CD4-positive, alpha-beta T cell (primary cell): ENCODE data around the gene OR2Z1. TPM values are rescaled to one million over a fixed set of nuclear protein-coding genes. Genes with fewer than 3 reads are reported as not detected.
"Not testable (repeated sequence)": the region's sequence is repeated elsewhere in the genome, so short reads cannot be mapped to it uniquely, and the experiment has no call there.

Experiments
- ATAC-seq: fragments of 200-7000 bp; cut with Tn5 transposase; one replicate; pipeline ENCODE4 v1.10.0; 2022; ENCODE audit warnings: mild to moderate bottlenecking; ENCODE audit not compliant: poor library complexity
- CTCF ChIA-PET: fragments of 350-600 bp; sonication (Branson Sonifier 250); formaldehyde crosslinking; loops from one replicate; lab custom pipeline; 2021; ENCODE audit warnings: antibody characterized with exemption, inconsistent platforms; lab: Charles Lee
- POLR2A ChIA-PET: fragments of 350-600 bp; sonication (Branson Sonifier 250); formaldehyde crosslinking; loops from one replicate; lab custom pipeline; 2021; ENCODE audit warnings: antibody characterized with exemption, inconsistent platforms; lab: Charles Lee
- DNase-seq, 14 experiments: peaks; one replicate each; pipeline ENCODE4 v3.0.0-alpha.2; 2013 to 2020; ENCODE audit warnings: mixed read lengths in 2 of 14
- H3K27ac ChIP-seq, 2 donors: one replicate each; pipeline versions ENCODE4 v1.5.1 to v1.7.0; 2013; ENCODE audit warnings: low read length in 2 of 2, low read depth in 1 of 2, mild to moderate bottlenecking in 1 of 2
- H3K27me3 ChIP-seq, 2 experiments: 1 replicate in 1 of 2; 2 replicates in 1 of 2; pipeline versions ENCODE4 v1.6.1 to v1.7.0; 2013; ENCODE audit warnings: low read length in 2 of 2, control low read depth in 1 of 2, mild to moderate bottlenecking in 1 of 2, moderate library complexity in 1 of 2; ENCODE audit not compliant: insufficient read depth in 2 of 2, control insufficient read depth in 1 of 2
- H3K36me3 ChIP-seq: one replicate; pipeline ENCODE4 v1.6.1; 2013; ENCODE audit warnings: low read length, control low read depth; ENCODE audit not compliant: insufficient read depth
- H3K4me1 ChIP-seq: one replicate; pipeline ENCODE4 v1.6.1; 2013; ENCODE audit warnings: low read length, control low read depth; ENCODE audit not compliant: insufficient read depth
- H3K4me3 ChIP-seq: one replicate; pipeline ENCODE4 v1.5.1; 2013; ENCODE audit warnings: mild to moderate bottlenecking, low read length, moderate library complexity
- H3K9me3 ChIP-seq, 2 experiments: 1 replicate in 1 of 2; 2 replicates in 1 of 2; pipeline versions ENCODE4 v1.6.1 to v1.7.0; 2013; ENCODE audit warnings: low read length in 2 of 2, mild to moderate bottlenecking in 2 of 2, control low read depth in 1 of 2, moderate library complexity in 1 of 2; ENCODE audit not compliant: control insufficient read depth in 1 of 2, insufficient read depth in 1 of 2
- H3K27ac Mint-ChIP-seq: one replicate; pipeline ENCODE4 v1.8.0; 2020; ENCODE audit warnings: mixed read lengths
- H3K27me3 Mint-ChIP-seq: one replicate; pipeline ENCODE4 v1.8.0; 2021; ENCODE audit warnings: mixed read lengths
- H3K36me3 Mint-ChIP-seq: one replicate; pipeline ENCODE4 v1.8.0; 2021; ENCODE audit warnings: low read depth, mixed read lengths
- H3K4me1 Mint-ChIP-seq: one replicate; pipeline ENCODE4 v1.8.0; 2021; ENCODE audit warnings: low read depth, mixed read lengths
- H3K4me3 Mint-ChIP-seq: one replicate; pipeline ENCODE4 v1.8.0; 2020; ENCODE audit warnings: mild to moderate bottlenecking, mixed read lengths
- H3K9me3 Mint-ChIP-seq: one replicate; pipeline ENCODE4 v1.8.0; 2020; ENCODE audit warnings: mixed read lengths
- intact Hi-C, 2 experiments: fragments of 100-400 bp; cut with DNase I in 1 of 2; cut with micrococcal nuclease in 1 of 2; formaldehyde crosslinking; loops; one replicate each; pipeline versions ENCODE4 v1.15.1 to v1.9.0; 2023 to 2025; cut with DNase I, micrococcal nuclease
- total RNA-seq, 174 experiments: library from RNA in 2 of 174; stranded (reverse) in 2 of 174; gene quantifications; one replicate each; pipeline ENCODE4 v1.2.3 and lab custom pipeline; 2021 to 2026

Gene OR2Z1
- total RNA-seq, 2 experiments from 2014 or later = not detected

GRCh38 chr19:8773587-8773986 is 52.2 kb downstream of the OR2Z1 start:
- H3K27me3 ChIP-seq, H3K4me3 ChIP-seq, H3K27ac Mint-ChIP-seq, POLR2A ChIA-PET, H3K9me3 ChIP-seq, DNase-seq, H3K4me1 Mint-ChIP-seq, H3K9me3 Mint-ChIP-seq, CTCF ChIA-PET, H3K4me3 Mint-ChIP-seq, H3K4me1 ChIP-seq, ATAC-seq, H3K27ac ChIP-seq, H3K27me3 Mint-ChIP-seq, H3K36me3 ChIP-seq, intact Hi-C loops, H3K36me3 Mint-ChIP-seq: not testable (repeated sequence)

Other genes starting within 250 kb of the OR2Z1 start
- 1 to 10 TPM; 4.3 to 6.3 TPM for gene PRAM1, start 219.0 kb upstream of the OR2Z1 start, total RNA-seq
- 10 to 100 TPM; 36.3 to 38.0 TPM for gene ZNF414, start 207.5 kb upstream of the OR2Z1 start, total RNA-seq
- gene MYO1F, start 144.2 kb upstream of the OR2Z1 start, total RNA-seq = 10 to 100 TPM; 66.7 to 67.4 TPM
- gene ADAMTS10, start 110.9 kb upstream of the OR2Z1 start, total RNA-seq = 10 to 100 TPM; 67.5 to 72.9 TPM
- not detected for gene NFILZ, start 91.0 kb upstream of the OR2Z1 start, total RNA-seq
- not detected for gene ACTL9, start 22.8 kb upstream of the OR2Z1 start, total RNA-seq
- 10 to 100 TPM; 22.2 to 23.3 TPM for gene ZNF558, start 110.7 kb downstream of the OR2Z1 start, total RNA-seq
- gene MBD3L1, start 110.7 kb downstream of the OR2Z1 start, total RNA-seq = not detected